CD1c-positive myeloid dendritic cell (primary cell): ENCODE measurements around the gene RASGRP2.

ENCODE experiments used
- DNase-seq: peaks from one replicate; pipeline ENCODE4 v3.0.0-alpha.2; 2016; ENCODE audit errors: extremely low spot score

RASGRP2 gene

DNA sequence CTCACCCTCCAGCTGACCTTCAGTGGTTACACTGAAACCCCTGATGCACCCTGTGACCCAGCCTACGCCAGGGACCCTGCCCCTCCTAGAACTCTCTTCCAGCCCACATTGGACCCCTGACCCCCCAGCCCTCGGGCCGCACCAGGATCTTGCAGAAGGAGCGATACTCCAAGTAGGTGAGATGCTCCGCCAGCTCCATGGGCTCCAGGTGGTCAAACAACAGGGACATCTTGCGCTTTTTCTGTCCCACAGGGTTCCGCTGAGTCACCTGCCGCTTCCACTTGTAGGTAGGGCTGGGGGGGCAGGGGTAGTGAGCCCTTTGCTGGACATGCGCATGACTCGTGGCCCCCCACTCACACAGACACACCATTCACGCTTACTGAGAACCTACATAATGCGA lies 4.1 kb downstream of the RASGRP2 start:
- DNase-seq = no peak

DNA sequence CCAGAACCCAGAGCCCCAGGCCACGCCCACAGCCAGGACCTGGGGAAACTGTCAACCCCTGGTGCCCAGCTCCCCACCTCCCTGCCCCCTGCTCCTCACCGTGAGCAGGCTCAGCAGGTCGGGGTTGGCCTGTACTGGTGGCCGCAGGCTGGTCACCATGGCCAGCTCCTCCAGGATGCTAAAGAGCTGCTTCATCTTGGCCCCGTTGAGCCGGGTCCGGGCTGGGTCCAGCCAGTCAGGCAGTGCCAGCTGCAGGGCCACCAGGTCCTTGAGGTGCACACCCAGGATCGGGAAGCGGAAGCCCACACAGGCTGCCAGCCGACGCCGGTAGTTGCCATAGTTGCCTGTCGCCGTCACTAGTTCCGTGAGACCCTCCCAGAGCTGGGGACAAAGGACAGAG lies 7.3 kb downstream of the RASGRP2 start:
- DNase-seq = no peak

DNA sequence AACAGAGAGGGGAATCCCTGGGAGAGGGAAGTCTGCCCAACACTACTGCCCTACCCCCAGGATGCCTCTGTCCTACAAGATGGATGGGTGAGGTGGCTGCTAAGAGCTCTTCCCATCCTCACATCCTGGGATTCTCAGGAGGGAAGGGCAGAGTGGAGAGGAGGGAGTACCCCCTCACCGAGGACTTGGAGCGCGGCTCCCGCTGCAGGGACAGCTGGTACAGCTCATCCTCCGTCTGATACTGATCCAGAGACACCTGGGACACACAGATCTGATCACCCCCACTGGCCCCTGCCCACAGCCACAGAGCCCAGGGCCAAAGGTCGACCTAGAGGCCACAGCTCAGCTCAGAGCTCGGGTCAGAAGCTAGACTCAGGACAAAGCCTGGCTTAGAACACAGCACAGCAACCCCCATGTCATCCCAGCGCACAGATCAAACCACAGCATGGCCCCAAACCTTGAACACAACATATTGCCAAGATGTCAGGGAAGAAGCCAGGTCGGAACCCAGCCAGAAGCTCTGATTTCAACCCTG lies 8.2 kb downstream of the RASGRP2 start:
- DNase-seq = no peak

DNA sequence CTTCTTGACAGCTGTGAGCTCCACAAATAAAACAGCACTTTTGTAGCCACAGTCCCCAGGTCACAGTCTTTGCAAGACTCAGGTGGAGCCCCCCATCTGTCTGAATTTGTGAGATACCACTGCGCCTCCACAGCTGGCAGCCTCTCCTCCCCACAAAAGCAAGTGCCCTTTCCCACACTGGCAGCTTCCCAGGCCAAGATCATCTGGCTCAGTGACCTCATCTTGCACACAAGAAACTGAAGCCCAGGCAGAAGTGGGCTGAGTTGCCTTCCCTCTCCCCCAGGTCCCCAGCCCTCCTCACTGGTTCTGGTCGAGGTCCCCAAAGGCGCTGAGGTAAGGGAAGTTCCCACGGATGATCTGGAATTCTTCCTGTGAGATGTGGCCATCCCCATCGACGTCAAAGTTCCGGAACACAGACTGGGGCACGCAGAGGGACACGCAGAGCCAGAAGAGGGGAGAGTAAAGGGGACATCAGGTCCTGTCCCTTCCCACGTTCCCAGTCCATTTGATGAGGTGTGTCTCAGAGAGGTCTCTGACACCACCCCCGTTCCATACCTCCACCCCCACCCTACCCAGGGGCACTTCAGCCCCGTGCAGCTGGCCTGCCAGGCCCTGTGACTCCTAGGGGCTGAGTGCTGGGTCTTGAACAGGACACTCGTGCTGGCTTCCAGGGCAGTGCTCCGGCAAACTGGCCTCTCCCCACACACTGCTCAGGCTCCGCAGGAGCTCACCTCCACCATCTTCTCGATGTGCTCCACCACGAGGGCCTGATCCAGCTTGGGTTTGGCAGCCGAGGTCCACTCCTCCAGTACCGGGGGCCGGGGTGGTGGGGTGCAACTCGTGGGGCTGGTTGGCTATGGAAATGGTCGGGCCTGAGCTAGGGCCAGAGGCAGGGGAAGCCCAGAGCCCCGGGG lies 8.9 kb downstream of the RASGRP2 start:
- DNase-seq = no peak

DNA sequence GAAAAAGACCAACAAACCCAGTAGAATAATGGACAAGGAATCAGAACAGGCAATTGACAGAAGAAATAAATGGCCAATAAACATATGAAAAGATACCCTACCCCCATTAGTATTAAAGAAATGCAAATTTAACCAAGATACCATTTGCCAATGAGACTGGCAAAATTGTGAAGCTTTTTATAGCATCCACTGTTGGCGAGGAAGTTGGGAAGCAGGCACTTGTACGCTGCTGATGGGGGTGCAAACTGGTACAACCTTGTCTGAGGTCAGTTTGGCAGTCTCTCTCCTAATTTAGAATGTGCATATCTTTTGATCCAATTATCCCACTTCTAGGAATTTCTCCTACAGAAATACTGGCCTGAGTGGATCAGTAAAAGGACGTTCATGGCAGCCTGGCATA lies 12.3 kb downstream of the RASGRP2 start:
- DNase-seq = no peak

DNA sequence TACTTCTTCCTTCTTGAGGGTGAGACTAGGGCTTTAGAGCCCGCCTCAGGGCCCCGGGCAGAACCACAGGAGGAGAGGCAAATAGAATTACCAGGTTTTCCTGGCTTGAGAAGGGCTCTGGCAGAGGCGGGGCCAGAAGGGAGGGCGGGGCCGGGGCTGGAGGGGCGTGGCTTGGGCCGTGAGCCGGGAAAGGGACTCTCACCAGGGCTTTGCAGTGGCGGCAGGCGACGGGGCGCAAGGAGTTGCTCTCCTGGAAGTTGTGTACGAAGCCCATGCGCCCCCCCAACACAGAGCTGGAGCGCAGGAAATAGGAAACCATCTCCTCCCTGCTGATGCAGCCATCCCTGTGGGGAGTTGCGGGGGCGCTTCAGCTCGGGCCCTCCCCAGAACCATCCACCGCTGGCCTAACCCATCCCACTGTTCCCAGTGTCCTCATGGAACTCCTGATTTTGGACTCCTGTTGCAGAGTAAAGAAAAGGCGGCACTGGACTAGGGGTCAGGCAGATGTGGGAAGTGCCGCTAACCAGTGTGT lies 14.0 kb downstream of the RASGRP2 start:
- no peak for DNase-seq

DNA sequence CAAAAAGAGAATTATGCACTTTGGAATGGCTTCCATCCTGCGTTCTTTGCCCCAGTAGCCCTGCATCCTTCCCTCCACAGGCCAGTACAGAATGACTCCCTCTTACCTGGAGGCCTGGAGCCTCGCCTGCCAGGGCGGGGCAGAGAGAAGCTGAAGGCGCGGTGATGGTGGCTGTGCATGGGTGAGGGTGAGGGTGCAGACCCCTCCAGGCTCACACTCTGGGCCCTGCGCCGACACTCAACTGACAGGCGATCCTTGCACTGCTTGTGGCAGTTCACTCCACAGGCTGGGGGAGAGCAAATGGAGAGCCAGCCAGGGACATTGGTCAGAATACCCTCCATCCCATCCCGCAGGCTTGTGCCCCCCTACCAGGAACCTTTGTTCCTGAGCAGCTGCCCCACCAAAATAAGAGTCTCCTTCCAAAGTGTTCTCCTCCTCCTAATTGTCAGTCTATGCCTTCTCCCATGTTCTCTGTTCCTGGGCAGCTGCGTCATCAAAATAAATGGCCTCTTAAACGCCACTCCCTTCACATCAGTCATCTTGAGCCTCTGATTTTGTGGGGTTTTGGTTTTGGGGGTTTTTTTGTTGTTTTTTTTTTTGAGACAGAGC lies 15.1 kb downstream of the RASGRP2 start:
- DNase-seq = no peak

DNA sequence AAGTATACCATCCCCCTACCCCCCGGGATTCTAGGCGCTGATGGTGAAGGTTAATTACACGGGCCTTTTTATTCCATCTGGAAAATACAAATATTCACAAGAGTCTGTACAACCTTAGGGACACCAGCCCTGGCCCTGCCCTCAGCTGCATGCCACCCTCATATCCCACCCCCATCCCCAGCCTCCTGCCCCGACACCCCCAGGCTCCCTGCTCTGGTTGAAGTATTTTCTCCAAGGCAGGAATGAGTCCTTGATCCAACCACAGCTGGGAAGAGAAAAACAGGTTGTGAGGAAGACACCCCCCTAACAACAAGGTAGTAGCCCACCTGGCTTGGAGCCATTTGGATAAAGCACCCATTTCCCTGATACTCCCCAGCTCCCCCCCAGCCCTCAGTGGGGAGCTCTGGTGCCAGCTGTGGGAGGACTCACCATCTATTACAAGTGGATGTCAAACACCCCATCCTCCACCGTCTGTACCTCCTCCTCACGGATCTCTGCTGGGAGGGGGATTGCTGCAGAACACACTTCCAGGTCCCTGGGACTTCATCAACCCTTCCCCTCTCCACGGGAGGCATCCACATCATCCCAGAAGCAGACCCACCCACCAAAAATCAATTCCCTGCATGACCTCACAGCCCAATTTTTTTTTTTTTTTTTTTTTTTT lies 16.9 kb downstream of the RASGRP2 start:
- DNase-seq = no peak

DNA sequence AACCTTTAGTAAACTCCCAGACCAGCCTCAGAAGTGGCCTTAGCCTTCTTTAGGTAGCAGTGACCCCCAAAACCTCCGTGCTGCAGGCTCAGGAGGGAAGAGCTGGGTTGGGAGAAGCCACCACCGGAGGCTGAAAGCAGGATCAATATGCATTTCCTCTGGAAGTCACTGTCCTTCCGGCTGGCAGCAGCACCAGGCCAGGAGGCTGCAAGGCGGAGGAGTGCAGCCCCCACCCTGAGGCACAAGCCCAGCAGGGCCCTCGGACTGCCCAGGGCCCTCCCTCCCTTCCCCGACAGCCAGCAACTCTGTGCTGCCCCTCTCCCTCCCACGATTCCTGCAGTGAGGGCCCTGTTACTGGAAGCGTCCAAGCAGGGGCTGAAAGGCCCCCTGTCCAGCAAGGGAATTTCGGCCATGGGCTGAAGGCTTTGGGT lies 17.7 kb downstream of the RASGRP2 start:
- no peak for DNase-seq

DNA sequence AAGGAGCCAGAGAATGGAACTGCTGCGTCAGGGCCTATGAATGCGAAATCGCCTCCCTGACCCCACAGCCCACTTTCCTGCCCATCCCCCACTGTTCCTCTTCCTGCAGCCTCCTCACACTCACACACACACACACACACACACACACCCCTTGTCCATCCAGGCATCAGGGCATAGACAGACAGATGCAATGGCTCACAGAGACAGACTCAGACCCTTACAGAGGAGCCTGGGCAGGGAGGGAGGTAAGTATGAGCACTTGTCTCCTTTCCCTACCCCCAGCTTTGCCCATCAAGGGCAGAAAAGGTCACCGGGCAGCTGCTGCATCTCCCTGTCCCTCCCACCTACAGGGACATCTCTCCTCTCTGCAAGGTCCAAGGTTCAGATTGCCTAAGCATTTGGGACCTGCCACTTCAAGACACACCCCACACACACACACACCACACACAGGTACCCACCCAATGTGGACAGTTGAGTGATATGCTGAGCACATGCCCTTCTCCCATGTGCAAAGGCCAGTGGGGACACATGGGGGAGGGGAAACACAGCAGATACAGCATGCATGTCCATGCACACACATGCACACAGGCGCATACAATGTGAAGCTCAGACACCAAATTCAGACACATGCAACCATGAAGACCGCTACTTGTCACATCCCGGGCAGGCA lies 18.9 kb downstream of the RASGRP2 start:
- no peak for DNase-seq

DNA sequence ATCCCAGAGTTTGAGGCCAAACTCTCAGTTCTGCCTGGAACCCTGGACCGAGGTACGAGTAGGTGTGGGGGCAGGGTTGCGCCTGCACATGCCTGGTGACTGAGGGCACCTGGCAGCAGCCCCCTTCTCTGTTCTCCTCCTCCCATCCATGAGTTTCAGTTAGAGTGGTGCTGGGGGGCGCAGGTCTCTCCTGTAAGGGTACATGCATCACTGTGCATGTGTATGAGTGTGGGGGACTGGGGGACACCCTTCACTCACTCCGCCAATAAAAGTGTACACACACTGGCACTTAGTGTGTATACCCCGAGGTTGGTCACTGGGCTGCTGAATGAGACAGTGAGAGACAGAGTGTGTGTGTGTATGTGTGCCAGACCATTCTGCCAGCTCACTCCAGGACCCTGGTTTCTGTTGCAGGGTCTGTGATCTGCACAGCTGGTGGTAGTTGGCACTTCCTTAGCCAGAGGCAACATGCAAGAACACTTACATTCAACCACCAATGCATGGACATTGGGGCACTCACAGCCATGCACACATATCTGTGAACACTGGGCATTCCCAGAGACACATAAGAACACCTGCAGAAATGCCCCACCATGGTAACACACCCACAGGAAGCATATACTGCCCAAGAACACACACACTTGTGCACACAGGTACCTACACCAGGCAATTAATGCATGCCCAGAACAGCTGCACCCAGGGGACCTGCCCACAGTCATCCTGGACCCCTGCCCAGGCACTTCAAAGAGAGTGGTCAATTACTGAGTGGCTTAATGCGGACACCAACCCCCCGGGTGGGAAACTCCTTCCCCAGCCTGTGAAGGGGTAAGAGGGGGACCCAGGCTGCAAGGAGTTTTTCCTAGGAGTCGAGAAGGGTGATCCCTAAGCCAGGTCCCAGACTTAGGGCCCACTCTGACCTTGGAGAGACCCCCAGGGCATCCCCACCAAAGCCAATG lies 19.8 kb downstream of the RASGRP2 start:
- no peak for DNase-seq

DNA sequence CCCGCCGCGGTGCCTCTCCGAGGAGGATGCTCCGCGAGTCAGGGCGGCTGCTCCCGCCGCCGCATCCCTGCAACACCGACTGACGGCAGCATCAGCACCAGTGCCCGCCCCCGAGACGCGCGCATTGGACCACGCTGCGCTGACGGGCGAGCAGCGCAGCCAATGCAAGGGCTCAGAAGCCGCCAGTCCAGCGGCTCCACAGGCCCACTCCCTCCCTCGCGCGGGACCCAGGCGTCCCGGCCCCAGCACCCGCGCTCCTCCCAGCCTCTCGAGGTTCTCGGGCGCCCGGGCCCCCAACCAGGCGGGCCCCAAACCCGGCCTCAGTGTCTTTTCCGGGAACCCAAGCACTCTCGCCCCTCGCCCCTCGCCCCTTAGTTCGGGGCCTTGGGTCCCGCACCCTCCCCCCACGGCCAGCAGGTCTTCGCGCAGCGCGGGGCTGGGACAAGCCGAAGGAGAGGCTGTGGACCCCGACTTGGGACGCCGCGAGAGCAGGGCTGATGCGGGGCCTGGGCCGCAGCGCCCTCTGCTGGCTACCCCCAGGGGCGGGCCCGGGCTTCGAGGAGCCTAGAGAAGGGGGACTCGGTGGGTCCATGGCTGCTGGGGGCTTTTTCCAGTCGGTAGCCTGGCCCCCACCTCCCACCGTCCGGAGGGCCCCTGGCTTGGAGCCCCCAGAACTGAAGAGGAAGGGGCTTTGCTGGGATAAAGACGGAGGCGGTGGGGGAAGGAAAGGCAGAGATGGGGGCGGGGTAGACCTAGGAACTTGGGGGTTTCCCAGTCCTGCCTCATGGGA lies 20.6 kb downstream of the RASGRP2 start, which contains the start of gene NRXN2:
Gene NRXN2 (minus strand): TSS at position 81 of the 790 bp plus-strand sequence. CDS start 9,498 bp downstream, outside the sequence.
- DNase-seq = peak; percentile 81

DNA sequence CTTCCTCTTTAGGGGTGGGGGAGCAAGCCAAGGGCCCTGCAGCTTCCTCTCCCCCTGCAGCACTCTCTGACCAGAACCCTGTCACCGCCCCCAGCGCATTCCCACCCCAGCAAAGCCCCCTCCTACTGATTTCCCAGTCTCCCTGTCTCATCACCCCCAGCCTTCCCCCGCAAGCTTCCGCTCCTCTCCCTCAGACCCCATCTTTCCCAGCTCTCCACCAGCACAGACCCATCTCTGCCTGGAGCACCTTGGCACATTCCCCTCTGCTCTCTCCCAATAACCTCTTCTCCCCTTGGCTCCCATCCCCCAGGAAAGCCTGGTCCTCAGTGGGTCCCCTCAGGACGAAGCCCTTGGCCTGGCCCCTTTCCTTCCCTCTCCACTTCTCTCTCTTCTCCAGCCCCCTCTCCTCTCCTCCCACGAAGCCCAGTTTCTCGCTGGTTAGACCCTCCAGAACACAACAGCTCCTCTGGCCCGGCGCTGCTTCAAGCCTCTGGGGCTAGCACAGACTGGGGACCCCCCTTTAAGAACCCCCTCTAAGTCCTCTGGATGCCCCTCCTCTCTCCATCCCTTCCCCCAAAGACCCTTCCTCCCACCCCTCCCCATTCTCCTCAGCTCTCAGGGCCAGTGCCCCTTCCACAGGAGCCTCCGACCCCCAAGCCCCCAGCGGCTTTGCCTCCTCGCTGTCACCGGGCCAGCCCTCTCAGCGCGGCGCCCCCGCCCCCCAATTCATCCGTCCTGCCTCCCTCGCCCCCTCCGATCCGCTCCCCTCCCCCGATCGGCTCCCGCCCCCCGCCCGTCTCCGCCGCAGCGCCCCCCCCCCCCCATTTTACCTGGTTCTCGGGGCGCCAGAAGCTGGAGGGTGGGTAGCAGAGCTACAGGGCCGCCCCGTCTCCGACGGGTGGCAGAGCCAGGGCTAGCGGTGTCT lies 21.5 kb downstream of the RASGRP2 start:
- DNase-seq = no peak

DNA sequence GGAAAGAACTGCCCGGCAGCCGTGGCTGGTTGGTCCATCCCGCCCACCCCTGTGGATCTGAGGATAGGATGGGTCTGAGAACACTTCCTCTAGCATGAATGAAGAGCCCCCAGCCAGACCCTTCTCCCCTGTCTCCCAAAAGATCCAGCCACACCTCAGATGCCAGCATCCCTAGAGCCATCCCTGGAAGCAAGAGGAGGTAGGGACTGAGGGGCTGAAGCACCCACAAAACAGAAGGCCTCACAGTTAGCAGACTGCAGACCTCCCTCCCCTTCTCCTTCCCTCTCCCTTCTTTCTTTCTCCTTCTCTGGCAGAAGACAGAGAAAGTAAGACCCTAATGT lies 22.6 kb downstream of the RASGRP2 start:
- no peak for DNase-seq

DNA sequence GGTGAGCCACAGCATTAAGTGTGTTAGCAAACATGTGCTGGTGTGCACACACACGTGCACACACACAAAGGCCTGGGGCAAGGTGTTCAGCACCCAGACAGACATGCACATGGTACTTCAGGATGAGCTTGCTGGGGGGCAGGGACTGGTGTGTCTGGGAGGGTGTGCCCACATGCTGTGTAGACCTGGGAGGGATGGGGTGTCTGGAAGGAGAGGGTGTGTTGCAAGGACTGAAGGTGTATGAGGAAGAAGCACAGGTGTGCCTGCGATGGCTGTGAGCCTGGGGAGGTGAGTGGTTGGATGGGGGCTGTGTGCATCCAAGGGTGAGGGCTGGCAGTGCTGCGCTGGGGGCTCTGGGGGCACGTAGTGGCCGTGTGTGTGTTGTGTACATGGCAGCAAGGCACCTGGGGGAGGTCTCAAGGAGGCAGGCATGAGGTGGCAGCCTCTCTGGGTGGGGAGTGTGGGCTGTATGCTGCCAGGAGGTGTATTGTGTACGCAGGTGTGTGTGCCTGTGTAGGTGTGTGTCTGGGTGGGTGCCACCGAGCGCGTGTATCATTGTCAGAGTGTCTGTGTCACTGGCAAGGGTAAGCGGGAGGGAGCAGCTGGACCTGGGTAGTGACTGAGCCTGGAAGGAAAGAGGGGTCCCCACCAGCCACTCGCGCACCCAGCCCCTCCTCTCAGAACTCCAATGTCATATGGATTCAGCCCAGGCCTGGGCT lies 23.1 kb downstream of the RASGRP2 start:
- no peak for DNase-seq

DNA sequence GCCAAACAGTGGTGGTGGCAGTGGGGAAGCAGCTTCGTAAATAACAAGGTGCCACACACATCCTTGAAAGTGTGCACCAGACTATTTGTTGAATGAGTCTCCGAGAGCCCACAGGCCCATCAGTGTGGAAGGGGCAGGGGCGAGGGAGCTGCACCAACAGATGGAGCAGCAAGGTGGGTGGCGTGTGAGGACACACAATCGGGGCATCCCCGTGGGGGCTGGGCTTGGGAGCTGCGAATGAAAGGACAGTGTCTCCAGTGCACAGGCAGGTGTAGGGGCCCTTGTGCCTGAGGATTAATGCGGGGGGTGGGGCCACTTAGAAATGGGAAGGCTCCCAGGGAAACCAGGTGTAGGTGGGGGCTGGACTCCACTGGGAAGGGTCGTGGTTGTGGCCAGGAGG lies 23.8 kb downstream of the RASGRP2 start:
- no peak for DNase-seq

DNA sequence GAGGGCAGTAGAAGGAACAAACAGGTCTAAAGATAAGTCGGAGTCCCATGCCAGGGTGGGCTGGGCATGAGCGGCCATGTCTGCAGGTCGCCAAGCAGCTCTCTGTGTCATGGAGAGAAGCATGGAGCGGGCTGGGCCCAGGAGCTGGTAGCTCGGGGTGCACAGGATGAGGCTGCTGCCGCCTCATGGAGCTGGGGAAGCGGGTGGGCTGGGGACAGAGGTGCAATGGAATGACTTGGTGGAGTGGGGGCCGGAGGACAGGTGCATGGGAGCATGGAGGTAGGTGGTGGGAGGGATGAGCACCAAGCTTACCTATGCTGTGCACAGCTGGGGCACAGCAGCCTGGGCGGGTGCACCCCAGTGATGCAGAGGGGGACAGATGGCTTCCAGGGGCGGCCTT lies 24.5 kb downstream of the RASGRP2 start:
- no peak for DNase-seq

DNA sequence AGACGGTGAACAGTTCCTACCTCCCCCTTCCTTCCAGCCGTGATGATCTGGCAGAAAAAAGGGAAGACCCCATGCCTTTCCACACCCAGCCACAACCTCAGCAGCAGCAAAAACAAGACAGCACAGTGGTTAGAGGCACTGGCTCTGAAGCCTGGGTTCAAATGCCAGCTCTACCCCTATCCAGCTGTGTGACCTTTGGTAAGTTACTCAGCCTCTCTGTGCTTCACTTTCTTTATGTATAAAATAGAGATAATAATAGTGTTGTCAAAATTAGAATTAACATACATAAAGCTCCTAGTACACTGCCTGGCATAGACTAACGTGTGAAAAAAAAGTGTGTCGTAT lies 25.2 kb downstream of the RASGRP2 start:
- no peak for DNase-seq
